Calu3 (cell line): ENCODE measurements around the gene COL24A1. TPM values are rescaled to one million over a fixed set of nuclear protein-coding genes. Genes with fewer than 3 reads are reported as not detected.

Source experiments
- BruUV-seq: library from RNA; stranded (reverse); fragments of 400-500 nt; replicated peaks from 2 replicates; lab custom pipeline; 2021; lab: Mats Ljungman, UMichigan
- CTCF ChIA-PET: fragments of 300-600 bp; sonication (Branson Sonifier 250); formaldehyde crosslinking; loops from one replicate; lab custom pipeline; 2022; ENCODE audit warnings: antibody characterized with exemption; lab: Charles Lee
- DNase-seq: peaks from one replicate; pipeline ENCODE4 v3.0.0; 2022
- H3K27ac Mint-ChIP-seq: one replicate; pipeline ENCODE4 v1.8.0; 2022; ENCODE audit warnings: mixed read lengths; ENCODE audit not compliant: unreplicated experiment
- H3K27me3 Mint-ChIP-seq: one replicate; pipeline ENCODE4 v1.8.0; 2022; ENCODE audit warnings: mixed read lengths; ENCODE audit not compliant: unreplicated experiment
- H3K36me3 Mint-ChIP-seq: one replicate; pipeline ENCODE4 v1.8.0; 2022; ENCODE audit warnings: mild to moderate bottlenecking, moderate library complexity, mixed read lengths; ENCODE audit not compliant: insufficient read depth, unreplicated experiment
- H3K4me1 Mint-ChIP-seq: one replicate; pipeline ENCODE4 v1.8.0; 2022; ENCODE audit warnings: mild to moderate bottlenecking, low read depth, mixed read lengths; ENCODE audit not compliant: unreplicated experiment
- H3K4me3 Mint-ChIP-seq: one replicate; pipeline ENCODE4 v1.8.0; 2022; ENCODE audit warnings: mild to moderate bottlenecking, low read depth, moderate library complexity, mixed read lengths; ENCODE audit not compliant: unreplicated experiment
- H3K9me3 Mint-ChIP-seq: one replicate; pipeline ENCODE4 v1.8.0; 2022; ENCODE audit warnings: low read depth, mixed read lengths; ENCODE audit not compliant: unreplicated experiment
- CTCF ChIP-seq: fragments of 200-600 bp; IDR thresholded peaks from one replicate; pipeline ENCODE4 v1.8.0; 2022; ENCODE audit warnings: antibody characterized with exemption; ENCODE audit not compliant: unreplicated experiment
- intact Hi-C: fragments of 100-400 bp; cut with micrococcal nuclease; formaldehyde crosslinking; loops from one replicate; pipeline ENCODE4 v1.10.0; 2022; ENCODE audit not compliant: unreplicated experiment
- total RNA-seq: library from RNA; stranded (reverse); gene quantifications from 2 replicates; pipeline ENCODE4 v1.2.3, GENCODE V29; 2022

COL24A1 gene
- total RNA-seq, 1 experiment from 2014 or later = not detected

- no peak overlapping the region for H3K4me3 Mint-ChIP-seq
- no peak overlapping the region for H3K27ac Mint-ChIP-seq
- no peak for TF ChIP-seq CTCF
- DNase-seq = no peak
- no TSS peak for BruUV-seq
- H3K4me1 Mint-ChIP-seq = no peaks in the 10 kb centered on the region
- H3K9me3 Mint-ChIP-seq = no peaks in the 10 kb centered on the region
- H3K36me3 Mint-ChIP-seq = no peaks in the 10 kb centered on the region
- H3K27me3 Mint-ChIP-seq = peaks cover 36% of the 10 kb centered on the region
- intact Hi-C loops = no loop called here
- CTCF ChIA-PET = no interaction called here
These were observed 35.8 kb upstream of the COL24A1 start for GRCh38 chr1:86192417-86192816.

GRCh38 chr1:86191958-86192357 lies 35.4 kb upstream of the COL24A1 start:
- Mint-ChIP-seq H3K4me3 (no peak overlapping the region), H3K36me3 (no peaks in the 10 kb centered on the region), H3K27ac (no peak overlapping the region), H3K4me1 (no peaks in the 10 kb centered on the region), H3K9me3 (no peaks in the 10 kb centered on the region), H3K27me3 (peaks cover 36% of the 10 kb centered on the region)
- no peak for TF ChIP-seq CTCF
- intact Hi-C loops = no loop called here
- no TSS peak for BruUV-seq
- no peak for DNase-seq
- CTCF ChIA-PET = no interaction called here

GRCh38 chr1:86190873-86191272 lies 34.3 kb upstream of the COL24A1 start:
- H3K4me3 Mint-ChIP-seq = no peak overlapping the region
- no peak for DNase-seq
- H3K36me3 Mint-ChIP-seq = no peaks in the 10 kb centered on the region
- intact Hi-C loops = no loop called here
- no peak for TF ChIP-seq CTCF
- no peak overlapping the region for H3K27ac Mint-ChIP-seq
- CTCF ChIA-PET = no interaction called here
- no peaks in the 10 kb centered on the region for H3K4me1 Mint-ChIP-seq
- H3K9me3 Mint-ChIP-seq = no peaks in the 10 kb centered on the region
- peaks cover 36% of the 10 kb centered on the region for H3K27me3 Mint-ChIP-seq
- BruUV-seq = no TSS peak

- TF ChIP-seq CTCF = no peak
- Mint-ChIP-seq H3K27me3 (peaks cover 20% of the 10 kb centered on the region), H3K9me3 (no peaks in the 10 kb centered on the region), H3K27ac (no peak overlapping the region), H3K4me1 (no peaks in the 10 kb centered on the region), H3K36me3 (no peaks in the 10 kb centered on the region), H3K4me3 (no peak overlapping the region)
- no TSS peak for BruUV-seq
- no peak for DNase-seq
- intact Hi-C loops = no loop called here
- CTCF ChIA-PET = no interaction called here
These were observed 27.9 kb upstream of the COL24A1 start for GRCh38 chr1:86184426-86184825.
